ENCODE results near the gene SLC9A3.

GRCh38 chr5:571791-572190 is 47.5 kb upstream of the SLC9A3 start:
- TF ChIP-seq, protein P1, sequence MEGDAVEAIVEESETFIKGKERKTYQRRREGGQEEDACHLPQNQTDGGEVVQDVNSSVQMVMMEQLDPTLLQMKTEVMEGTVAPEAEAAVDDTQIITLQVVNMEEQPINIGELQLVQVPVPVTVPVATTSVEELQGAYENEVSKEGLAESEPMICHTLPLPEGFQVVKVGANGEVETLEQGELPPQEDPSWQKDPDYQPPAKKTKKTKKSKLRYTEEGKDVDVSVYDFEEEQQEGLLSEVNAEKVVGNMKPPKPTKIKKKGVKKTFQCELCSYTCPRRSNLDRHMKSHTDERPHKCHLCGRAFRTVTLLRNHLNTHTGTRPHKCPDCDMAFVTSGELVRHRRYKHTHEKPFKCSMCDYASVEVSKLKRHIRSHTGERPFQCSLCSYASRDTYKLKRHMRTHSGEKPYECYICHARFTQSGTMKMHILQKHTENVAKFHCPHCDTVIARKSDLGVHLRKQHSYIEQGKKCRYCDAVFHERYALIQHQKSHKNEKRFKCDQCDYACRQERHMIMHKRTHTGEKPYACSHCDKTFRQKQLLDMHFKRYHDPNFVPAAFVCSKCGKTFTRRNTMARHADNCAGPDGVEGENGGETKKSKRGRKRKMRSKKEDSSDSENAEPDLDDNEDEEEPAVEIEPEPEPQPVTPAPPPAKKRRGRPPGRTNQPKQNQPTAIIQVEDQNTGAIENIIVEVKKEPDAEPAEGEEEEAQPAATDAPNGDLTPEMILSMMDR (IDR thresholded peaks at IDR 0.05): no peak
- no peak for TF ChIP-seq POLR2A (IDR thresholded peaks at IDR 0.05)
